Mesendoderm (in vitro differentiated cells): ENCODE results near the gene LAPTM5.
"Not testable (repeated sequence)": the region's sequence is repeated elsewhere in the genome, so short reads cannot be mapped to it uniquely, and the experiment has no call there.

Source experiments
- DNase-seq: peaks from one replicate; pipeline ENCODE4 v3.0.0; 2013
- H2AK5ac ChIP-seq: 2 replicates; pipeline ENCODE4 v1.6.1; 2013; ENCODE audit warnings: low read length, inconsistent platforms
- H2BK120ac ChIP-seq: 2 replicates; pipeline ENCODE4 v1.6.1; 2013; ENCODE audit warnings: low read depth, mild to moderate bottlenecking, low read length, moderate library complexity, mixed read lengths
- H2BK15ac ChIP-seq: replicated peaks from 2 replicates; pipeline ENCODE4 v1.6.1; 2013; ENCODE audit warnings: low read depth, mild to moderate bottlenecking, moderate library complexity
- H2BK5ac ChIP-seq: 2 replicates; pipeline ENCODE4 v1.6.1; 2013; ENCODE audit warnings: low read length, inconsistent platforms
- H3K18ac ChIP-seq: 2 replicates; pipeline ENCODE4 v1.6.1; 2013; ENCODE audit warnings: mild to moderate bottlenecking, low read length, mixed read lengths
- H3K23ac ChIP-seq: one replicate; pipeline ENCODE4 v1.6.1; 2013; ENCODE audit warnings: low read length
- H3K27ac ChIP-seq: 2 replicates; pipeline ENCODE4 v1.5.1; 2013; ENCODE audit warnings: low read depth, mild to moderate bottlenecking, inconsistent platforms, low read length, moderate library complexity
- H3K27me3 ChIP-seq: 2 replicates; pipeline ENCODE4 v1.6.1; 2013; ENCODE audit warnings: low read length, control low read depth, mild to moderate bottlenecking, inconsistent platforms; ENCODE audit not compliant: insufficient read depth, poor library complexity
- H3K36me3 ChIP-seq: 2 replicates; pipeline ENCODE4 v1.6.1; 2013; ENCODE audit warnings: low read length, inconsistent platforms; ENCODE audit not compliant: control insufficient read depth, insufficient read depth
- H3K4ac ChIP-seq: one replicate; pipeline ENCODE4 v1.6.1; 2013; ENCODE audit warnings: low read depth, mild to moderate bottlenecking, low read length, moderate library complexity
- H3K4me1 ChIP-seq: 2 replicates; pipeline ENCODE4 v1.6.1; 2013; ENCODE audit warnings: low read depth, low read length, inconsistent platforms; ENCODE audit not compliant: control insufficient read depth
- H3K4me2 ChIP-seq: 2 replicates; pipeline ENCODE4 v1.6.1; 2013; ENCODE audit warnings: low read length
- H3K4me3 ChIP-seq: 2 replicates; pipeline ENCODE4 v1.5.1; 2013; ENCODE audit warnings: mild to moderate bottlenecking, low read length
- H3K56ac ChIP-seq: one replicate; pipeline ENCODE4 v1.6.1; 2013; ENCODE audit warnings: low read length
- H3K79me1 ChIP-seq: 2 replicates; pipeline ENCODE4 v1.6.1; 2013; ENCODE audit warnings: low read length, inconsistent platforms
- H3K79me2 ChIP-seq: 2 replicates; pipeline ENCODE4 v1.6.1; 2013; ENCODE audit warnings: mild to moderate bottlenecking, low read length; ENCODE audit not compliant: control insufficient read depth, insufficient read depth
- H3K9ac ChIP-seq: 2 replicates; pipeline ENCODE4 v1.6.1; 2013; ENCODE audit warnings: low read length, inconsistent platforms
- H4K5ac ChIP-seq: one replicate; pipeline ENCODE4 v1.6.1; 2013; ENCODE audit warnings: low read length
- H4K8ac ChIP-seq: one replicate; pipeline ENCODE4 v1.6.1; 2013; ENCODE audit warnings: low read depth, mild to moderate bottlenecking, control low read depth, low read length, moderate library complexity
- WGBS: extraction: QIAGEN DNeasy Blood & Tissue Kit; methylation state at CpG from one replicate; pipeline ENCODE4 v1.1.7; 2013; ENCODE audit warnings: low lambda C conversion rate, missing lambda C conversion rate; ENCODE audit not compliant: insufficient coverage; ENCODE audit errors: extremely low coverage; 5-methylcytosine and 5-hydroxymethylcytosine counted together

The LAPTM5 gene

GRCh38 chr1:30688920-30689794, 68.4 kb downstream of the LAPTM5 start:
- Histone ChIP-seq H3K79me1 (no peaks in the 10 kb centered on the region), H3K36me3 (no peaks in the 10 kb centered on the region), H3K56ac (no peak overlapping the region), H4K8ac (no peak overlapping the region), H3K23ac (no peak overlapping the region), H3K27me3 (no peaks in the 10 kb centered on the region), H3K4me3 (no peak overlapping the region), H3K4me1 (peaks cover 11% of the 10 kb centered on the region), H3K18ac (no peak overlapping the region), H2BK5ac (no peak overlapping the region), H3K79me2 (no peaks in the 10 kb centered on the region), H2BK120ac (no peak overlapping the region), H2BK15ac (no peak overlapping the region), H3K4me2 (no peak overlapping the region), H4K5ac (no peak overlapping the region), H3K4ac (no peak overlapping the region), H3K9ac (no peak overlapping the region), H3K27ac (peak overlapping the region; percentile 20), H2AK5ac (no peak overlapping the region)
- WGBS = no CpG with 5 or more reads among the region's 11 CpGs
- peak; percentile 23 for DNase-seq

- not testable (repeated sequence) for H2BK120ac ChIP-seq, H3K9ac ChIP-seq, H3K36me3 ChIP-seq, H3K4me3 ChIP-seq, H3K79me1 ChIP-seq, H3K18ac ChIP-seq, H3K4me2 ChIP-seq, H2BK15ac ChIP-seq, H3K27ac ChIP-seq, H3K23ac ChIP-seq, H4K8ac ChIP-seq, DNase-seq, H3K4ac ChIP-seq, H3K27me3 ChIP-seq, H2BK5ac ChIP-seq, H3K79me2 ChIP-seq, H2AK5ac ChIP-seq, H4K5ac ChIP-seq
- H3K4me1 ChIP-seq = peaks cover 11% of the 10 kb centered on the region
- H3K56ac ChIP-seq = peak overlapping the region; percentile 61
- WGBS = no CpG with 5 or more reads among the region's 9 CpGs
These were observed 69.1 kb downstream of the LAPTM5 start for GRCh38 chr1:30688516-30688915.

DNA sequence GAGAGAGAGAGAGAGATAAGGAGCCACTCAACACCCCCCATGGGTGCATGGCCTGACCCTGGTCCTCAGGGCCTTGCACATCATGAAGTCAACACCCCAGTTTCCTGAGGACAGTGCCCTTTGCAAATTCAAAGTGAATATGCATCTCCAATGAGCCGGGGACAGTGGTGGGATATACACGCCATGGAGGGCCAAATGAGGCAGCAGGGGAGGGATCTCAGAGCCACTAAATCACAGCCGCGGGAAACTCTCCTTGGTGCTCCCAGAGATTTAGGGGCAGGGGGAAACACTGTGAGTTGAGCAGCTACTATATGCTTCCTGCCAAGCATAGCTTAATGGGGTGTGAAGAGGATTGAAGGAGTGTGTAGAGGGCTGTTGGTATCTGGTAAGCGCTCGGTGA, 69.7 kb downstream of the LAPTM5 start:
- no peaks in the 10 kb centered on the region for H3K79me1 ChIP-seq
- no peak overlapping the region for H3K18ac ChIP-seq
- H3K9ac ChIP-seq = no peak overlapping the region
- H3K27ac ChIP-seq = no peak overlapping the region
- no peak overlapping the region for H2AK5ac ChIP-seq
- H3K4me3 ChIP-seq = no peak overlapping the region
- H3K79me2 ChIP-seq = no peaks in the 10 kb centered on the region
- no peak overlapping the region for H3K4ac ChIP-seq
- no peaks in the 10 kb centered on the region for H3K36me3 ChIP-seq
- no peak overlapping the region for H4K5ac ChIP-seq
- no peak overlapping the region for H4K8ac ChIP-seq
- peaks cover 11% of the 10 kb centered on the region for H3K4me1 ChIP-seq
- no CpG with 5 or more reads among the region's 6 CpGs for WGBS
- H2BK5ac ChIP-seq = no peak overlapping the region
- no peak overlapping the region for H2BK15ac ChIP-seq
- no peak overlapping the region for H3K4me2 ChIP-seq
- no peak overlapping the region for H3K56ac ChIP-seq
- no peak overlapping the region for H2BK120ac ChIP-seq
- DNase-seq = no peak
- no peak overlapping the region for H3K23ac ChIP-seq
- no peaks in the 10 kb centered on the region for H3K27me3 ChIP-seq

DNA sequence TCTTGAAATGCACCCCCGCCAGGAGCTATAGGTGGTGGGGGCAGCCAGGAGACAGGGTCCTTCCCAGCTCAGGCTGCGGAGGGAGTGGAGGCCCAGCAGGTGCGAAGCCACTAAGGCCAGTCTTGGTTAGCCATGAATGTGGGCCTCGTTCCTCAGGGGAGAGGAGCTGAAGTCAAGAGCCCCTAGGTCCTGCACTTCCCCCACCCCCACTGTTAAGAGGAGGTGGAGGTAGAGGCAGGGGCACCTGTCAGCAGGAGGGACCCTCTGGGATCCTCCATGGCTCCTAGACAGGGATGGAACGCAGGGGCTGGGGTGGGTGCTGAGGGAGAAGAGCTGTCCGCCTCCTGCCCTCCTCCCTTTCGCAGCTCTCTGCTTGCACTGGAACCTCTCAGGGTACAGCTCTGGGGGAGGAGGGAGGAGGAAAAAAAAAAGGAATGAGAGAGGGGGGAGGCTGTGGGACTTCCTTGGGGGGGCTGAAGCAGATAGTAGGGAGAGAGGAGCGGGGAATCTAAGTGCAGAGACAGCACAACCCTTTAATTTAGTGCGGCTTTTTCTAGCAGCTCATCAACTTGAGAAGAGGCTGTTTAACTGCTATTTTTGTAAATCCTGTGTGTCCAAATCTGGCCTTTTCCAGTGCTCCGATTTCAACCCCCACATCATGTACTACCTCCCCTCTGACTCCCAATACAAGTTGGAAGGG, 71.2 kb downstream of the LAPTM5 start:
- H3K4me2 ChIP-seq = no peak overlapping the region
- no peak overlapping the region for H2BK5ac ChIP-seq
- H3K79me1 ChIP-seq = no peaks in the 10 kb centered on the region
- no peak for DNase-seq
- H4K5ac ChIP-seq = no peak overlapping the region
- H3K4me1 ChIP-seq = peaks cover 11% of the 10 kb centered on the region
- H2BK15ac ChIP-seq = no peak overlapping the region
- H2BK120ac ChIP-seq = no peak overlapping the region
- no peaks in the 10 kb centered on the region for H3K27me3 ChIP-seq
- no peak overlapping the region for H3K18ac ChIP-seq
- H3K79me2 ChIP-seq = no peaks in the 10 kb centered on the region
- no peak overlapping the region for H3K4ac ChIP-seq
- H3K36me3 ChIP-seq = no peaks in the 10 kb centered on the region
- no peak overlapping the region for H2AK5ac ChIP-seq
- no CpG with 5 or more reads among the region's 10 CpGs for WGBS
- H4K8ac ChIP-seq = no peak overlapping the region
- H3K27ac ChIP-seq = no peak overlapping the region
- H3K4me3 ChIP-seq = no peak overlapping the region
- H3K9ac ChIP-seq = no peak overlapping the region
- peak overlapping the region; percentile 84 for H3K56ac ChIP-seq
- H3K23ac ChIP-seq = no peak overlapping the region

- H4K5ac ChIP-seq = no peak overlapping the region
- H3K4ac ChIP-seq = no peak overlapping the region
- H2AK5ac ChIP-seq = no peak overlapping the region
- DNase-seq = no peak
- H4K8ac ChIP-seq = no peak overlapping the region
- no peaks in the 10 kb centered on the region for H3K79me2 ChIP-seq
- no peak overlapping the region for H3K23ac ChIP-seq
- no peak overlapping the region for H2BK15ac ChIP-seq
- peak overlapping the region; percentile 63 for H3K9ac ChIP-seq
- peak overlapping the region; percentile 84 for H3K56ac ChIP-seq
- no peaks in the 10 kb centered on the region for H3K27me3 ChIP-seq
- H3K4me1 ChIP-seq = peaks cover 9% of the 10 kb centered on the region
- no peak overlapping the region for H2BK120ac ChIP-seq
- no peaks in the 10 kb centered on the region for H3K79me1 ChIP-seq
- H3K36me3 ChIP-seq = no peaks in the 10 kb centered on the region
- WGBS = no CpG with 5 or more reads among the region's 11 CpGs
- H3K4me3 ChIP-seq = no peak overlapping the region
- H2BK5ac ChIP-seq = no peak overlapping the region
- peak overlapping the region; percentile 54 for H3K18ac ChIP-seq
- peak overlapping the region; percentile 41 for H3K4me2 ChIP-seq
- no peak overlapping the region for H3K27ac ChIP-seq
These were observed 71.8 kb downstream of the LAPTM5 start for GRCh38 chr1:30685796-30686165.
